HG03460 (cell line): Measurements from ENCODE around the gene ST3GAL4.
"Not testable (repeated sequence)": the region's sequence is repeated elsewhere in the genome, so short reads cannot be mapped to it uniquely, and the experiment has no call there.

Source experiments
- ATAC-seq: cut with Tn5 transposase; IDR thresholded peaks from one replicate; pipeline ENCODE4 v1.9.1; 2021; ENCODE audit not compliant: unreplicated experiment

ST3GAL4 gene

DNA sequence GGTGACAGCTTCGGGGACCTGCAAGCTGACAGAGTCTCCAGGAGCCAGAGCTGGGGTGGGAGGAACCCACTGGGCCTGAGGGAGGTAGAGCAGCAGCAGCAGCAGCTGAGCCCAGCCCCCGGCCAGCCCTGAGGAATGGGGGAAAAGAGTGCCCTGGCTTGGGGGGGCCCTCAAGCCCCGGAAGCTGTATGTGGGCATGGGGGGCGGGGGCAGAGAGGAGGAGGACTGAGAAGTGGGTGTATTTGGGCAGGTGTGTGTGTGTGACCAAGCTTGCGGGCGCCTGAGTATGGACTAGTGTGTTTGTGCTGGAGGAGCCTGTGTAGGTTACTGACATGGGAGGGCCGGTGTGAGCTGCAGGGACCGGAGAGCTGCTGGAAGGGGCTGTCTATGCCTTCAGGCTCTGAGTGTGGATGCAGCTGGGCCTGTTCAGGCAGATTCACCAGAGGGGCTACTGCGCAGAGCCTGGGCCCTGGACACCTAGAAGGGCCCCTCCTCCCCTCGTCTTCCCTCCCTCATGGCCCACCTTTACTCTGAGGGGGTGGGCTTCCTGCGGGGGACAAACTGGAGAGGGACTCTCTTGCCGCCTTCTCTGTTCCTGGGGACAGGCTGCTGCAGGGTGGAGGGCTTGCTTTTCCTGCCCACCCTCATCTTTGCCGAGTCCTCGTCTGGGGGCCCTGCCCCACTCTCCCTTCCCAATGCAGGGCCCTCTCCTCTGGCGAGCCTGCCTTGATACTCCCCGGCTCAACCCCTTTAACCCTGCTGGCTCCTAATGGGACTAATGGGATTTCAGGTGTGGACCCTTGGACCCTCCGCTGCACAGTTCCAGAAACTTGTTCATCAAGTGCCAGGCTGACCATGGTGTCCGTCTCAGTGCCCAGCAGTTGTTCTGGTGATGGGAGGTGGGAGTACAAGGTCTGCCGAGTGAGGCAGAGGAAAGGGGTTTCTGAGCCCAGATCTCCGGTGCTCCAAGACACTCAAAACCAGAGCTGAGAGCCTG, 28.2 kb downstream of the ST3GAL4 start:
- ATAC-seq: no peak

DNA sequence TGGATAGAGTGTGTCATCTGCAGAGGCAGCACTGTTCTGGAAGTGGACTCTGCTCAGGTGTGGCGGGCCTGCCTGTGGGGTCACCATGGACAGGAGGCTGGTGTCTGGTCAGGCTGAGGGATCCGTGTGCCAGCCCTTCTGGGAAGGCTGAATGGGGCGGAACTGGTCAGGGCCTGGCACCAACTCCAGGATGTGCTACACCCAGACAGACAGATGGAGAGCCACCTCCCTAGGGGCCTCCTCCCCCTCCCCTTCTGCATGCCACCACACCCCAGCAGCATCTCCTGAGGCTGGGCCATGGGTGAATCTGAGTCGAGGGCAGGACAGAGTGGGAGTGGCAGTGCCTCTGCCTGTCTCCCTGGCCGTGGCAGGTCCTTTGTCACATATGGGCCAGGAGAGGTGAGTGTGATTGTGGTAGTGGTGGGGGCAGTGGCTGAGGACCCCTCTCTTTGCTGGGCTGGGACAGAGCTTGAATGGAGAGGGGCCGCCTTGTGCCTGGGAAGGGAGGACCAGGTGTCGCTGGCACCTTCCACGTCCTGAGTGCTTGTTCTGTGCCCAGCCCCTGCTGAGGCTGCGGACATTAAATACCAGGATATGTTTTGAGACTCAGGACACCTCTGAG, 29.1 kb downstream of the ST3GAL4 start:
- ATAC-seq: no peak

DNA sequence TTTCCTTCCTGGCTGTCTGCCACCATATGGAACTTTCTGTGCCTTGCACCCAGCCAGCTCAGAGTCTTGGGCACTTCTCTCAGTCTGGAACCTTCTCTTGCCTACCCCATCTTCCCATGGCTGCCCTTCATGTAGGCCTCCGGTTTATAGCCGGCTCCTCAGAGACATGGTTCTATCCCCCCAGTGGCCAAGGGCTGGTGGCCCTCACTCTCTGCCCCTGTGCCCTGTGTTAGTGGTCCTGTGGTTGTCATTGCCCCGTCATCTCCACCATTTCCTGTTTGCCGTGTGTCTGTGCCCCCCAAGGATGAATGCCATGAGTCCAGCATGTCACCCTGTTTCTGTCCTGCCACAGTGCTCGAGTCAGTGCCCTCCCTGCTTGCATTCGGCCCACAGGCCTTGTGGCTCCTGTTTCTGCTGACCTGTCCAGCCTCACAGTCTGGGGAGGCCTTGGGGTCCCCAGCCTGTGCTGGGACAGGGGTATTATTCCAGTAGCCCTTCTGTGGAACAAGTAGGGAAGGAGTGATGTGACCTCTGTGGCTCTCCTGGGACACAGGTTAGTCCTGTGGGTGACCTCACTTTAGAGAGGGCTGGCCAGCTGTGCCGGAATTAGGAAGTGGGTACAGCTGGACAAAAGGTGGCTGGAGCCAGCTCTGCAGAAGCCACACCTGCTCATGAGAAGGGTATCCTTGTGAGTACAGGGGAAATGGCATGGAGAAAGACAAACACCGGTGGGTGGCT, 30.7 kb downstream of the ST3GAL4 start:
- ATAC-seq: no peak

DNA sequence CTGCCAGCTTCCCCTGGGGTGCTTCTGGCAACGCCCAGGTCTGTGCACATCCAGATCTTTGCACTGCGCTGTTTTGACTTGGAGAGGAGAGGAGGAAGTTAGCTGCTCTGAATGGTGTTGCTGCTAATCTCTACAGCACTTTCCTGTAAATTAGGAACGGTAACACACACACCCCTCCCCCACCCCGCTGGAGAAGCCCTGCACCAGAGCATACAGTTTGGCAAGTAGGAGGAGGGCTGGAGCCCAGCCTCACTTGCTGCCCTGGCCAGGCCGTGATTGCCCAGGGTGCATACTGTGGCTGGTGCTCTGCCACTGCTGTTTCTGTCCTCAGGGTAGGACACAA, 31.2 kb downstream of the ST3GAL4 start:
- ATAC-seq: not testable (repeated sequence)

DNA sequence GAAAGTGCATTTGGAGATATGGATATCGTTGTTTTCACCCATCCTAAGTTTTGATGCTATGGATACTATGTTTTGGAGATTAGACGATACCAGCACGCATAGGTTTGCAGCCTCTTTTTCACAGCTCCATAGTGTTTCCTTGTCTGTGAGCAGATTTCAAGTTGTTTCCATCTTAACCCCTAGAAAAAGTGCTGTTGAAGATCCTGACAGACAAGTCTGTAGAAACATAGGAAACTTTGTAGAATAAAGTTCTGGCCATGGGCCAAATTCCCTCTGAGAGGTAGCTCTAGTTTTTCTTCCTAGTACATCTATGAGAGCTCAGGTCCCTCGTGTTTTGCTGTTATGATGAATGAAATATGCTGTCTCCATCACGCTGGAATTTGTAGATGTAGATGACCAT, 32.4 kb downstream of the ST3GAL4 start:
- no peak for ATAC-seq

DNA sequence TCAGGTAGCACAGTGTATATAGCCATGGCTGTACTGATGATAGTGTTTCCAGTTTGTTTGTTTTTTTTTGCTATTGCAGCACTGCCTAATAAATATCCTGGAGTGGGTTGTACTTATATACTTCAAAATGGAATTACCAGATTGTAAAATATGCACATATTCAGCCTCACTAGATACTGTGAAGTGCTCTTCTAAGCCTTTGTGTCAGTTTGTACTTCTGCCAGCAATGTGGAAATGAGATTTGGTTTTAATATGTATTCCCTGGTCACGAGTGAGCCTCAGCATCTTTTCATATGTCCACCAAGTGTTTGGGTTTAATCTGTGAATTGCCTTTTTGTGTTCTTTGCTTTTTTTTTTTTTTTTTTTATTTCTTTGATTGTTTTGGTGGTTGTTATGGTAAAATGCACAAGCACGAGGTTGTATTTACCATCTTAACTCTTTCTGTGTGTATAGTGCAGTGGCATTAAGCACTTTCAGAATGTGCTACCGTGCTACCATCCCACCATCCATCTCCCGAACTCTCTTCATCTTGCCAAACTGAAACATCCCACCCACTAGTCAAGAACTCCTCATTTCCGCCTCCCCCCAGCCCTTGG, 34.9 kb downstream of the ST3GAL4 start:
- ATAC-seq: no peak

DNA sequence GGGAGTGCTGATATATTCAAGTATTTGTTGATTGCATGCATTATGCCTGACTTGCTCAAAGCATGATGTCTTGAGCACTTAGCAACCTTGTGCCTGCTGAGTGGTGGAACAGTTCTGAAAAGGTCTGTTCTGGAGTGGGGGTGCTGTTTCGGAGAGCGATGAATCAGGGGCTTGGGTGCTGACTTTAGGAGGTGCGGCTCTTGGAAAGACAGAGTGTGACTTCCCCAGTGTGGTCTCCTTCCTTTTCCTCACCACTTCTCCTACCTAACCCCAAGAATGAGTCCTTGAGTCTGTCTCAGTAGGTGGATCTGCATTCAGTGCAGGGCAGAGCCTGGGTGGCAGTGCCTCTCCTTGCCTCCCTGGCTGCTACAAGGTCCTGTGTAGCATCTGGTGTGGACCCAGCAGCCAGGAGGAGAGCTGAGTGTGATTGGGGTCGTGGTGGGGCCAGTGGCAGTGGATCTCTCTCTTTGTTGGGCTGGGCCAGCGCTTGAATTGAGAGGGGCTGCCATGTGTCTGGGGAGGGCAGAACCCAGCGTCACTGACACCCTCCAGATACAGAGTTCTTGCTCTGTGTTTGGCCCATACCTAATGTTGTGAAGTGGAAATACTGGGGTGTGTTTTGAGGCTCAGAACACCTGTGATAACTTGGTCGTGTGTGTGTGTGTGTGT, 35.9 kb downstream of the ST3GAL4 start:
- ATAC-seq: no peak

DNA sequence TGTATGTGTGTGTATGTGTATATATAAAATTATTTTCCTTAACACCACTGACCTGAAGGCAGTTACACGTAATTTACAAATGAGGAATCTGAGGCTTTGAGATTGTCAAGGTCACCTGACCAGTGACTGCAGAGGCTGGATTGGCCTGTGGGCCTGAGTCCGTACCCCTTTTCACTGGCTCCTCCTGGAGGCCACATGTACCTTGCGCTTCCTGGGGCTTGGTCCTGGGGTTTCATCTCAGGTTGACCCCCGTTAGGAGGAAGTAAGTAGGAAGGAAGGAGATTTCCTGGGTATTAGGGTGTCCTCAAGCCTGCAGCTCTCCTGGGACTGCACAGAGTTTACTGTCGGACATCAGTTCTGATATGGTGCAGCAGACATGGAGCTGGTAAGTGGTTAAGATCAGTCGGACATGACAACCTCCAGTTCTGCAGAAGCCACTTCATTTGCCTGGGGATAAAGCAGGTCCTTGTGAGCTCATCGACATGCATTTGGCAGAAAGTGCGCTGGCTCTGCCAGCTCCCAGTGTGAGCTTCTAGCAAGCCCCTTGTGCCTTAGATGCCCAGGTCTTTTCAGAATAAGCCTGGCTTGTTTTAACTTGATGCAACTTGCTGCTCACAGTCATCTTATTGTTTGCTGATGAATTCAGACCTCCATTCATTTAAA, 36.6 kb downstream of the ST3GAL4 start:
- ATAC-seq: peak; percentile 78

DNA sequence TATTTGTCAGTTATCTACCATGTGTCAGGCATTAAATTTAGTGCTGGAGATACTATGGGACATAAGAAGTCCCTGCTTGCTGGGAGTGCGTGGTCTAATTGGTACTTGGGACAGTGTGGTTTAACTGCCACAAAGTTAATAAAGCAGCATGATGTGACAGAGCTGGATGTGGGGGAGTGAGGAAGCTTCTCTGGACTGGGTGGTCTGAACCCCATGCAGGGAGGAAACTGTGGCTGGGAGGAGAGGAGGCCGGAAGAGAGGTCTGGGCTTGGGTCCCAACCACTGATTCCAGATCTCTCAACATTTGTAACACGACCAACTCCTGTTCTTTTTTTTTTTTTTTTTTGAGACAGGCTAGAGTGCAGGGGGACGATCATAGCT, 37.1 kb downstream of the ST3GAL4 start:
- peak; percentile 33 for ATAC-seq

DNA sequence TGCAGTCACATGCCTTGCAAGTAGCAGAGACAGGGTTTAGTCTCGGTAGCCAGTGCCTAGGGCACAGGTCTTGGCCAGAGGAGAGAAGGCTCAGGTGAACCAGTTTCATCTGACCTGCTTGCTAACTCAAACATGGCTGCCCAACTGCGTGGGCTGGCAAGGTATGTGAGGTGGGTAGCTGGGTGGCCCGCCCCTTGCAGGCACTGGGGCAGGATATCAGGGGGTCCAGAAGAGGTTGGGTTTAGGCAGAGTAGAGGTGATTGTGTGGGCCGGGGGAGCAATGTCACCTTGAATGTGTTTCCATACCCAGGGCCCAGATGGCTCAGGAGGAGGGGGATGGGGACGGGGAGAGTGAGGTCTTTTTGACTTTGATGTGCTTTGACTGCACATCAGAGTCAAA, 37.7 kb downstream of the ST3GAL4 start:
- no peak for ATAC-seq

DNA sequence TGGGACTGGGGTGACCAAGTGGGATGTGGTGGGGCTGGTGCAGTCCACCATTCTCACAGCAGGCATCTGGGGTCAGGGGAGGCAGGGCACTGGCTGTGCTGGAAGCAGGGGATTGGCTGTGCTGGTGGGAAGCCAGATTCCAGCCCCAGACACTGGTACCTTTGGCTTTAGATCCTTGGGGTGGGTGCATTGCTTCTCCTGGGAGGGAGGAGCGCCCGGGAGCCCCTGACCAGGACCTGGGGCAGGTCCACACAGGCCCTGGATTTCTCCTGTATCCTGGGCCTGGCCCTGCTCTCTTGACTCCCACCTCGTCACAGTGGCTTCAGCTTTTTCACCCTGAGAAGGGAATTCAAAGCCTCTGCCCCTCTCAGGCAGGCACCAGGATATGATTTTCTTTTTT, 38.5 kb downstream of the ST3GAL4 start:
- ATAC-seq: no peak

DNA sequence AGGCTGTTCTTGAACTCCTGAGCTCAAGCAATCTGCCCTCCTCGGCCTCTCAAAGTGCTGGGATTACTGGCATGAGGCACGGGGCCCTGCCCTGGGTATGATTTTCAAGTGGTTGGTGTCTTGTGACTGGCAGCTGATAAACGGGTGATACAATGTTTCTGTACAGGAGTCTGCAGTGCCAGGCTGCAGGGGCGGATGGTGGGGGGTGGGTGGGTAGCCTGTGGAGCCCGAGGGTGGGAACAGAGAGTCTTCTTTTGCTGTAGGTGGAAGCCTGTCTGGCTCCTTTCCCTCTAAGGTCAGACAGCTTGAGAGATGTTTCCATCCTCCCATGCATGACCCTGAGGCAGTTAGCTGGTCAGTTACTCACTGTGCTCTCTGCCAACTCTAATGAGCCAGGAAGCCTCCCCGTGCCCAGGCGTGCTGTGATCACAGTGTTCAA, 39.2 kb downstream of the ST3GAL4 start:
- not testable (repeated sequence) for ATAC-seq

DNA sequence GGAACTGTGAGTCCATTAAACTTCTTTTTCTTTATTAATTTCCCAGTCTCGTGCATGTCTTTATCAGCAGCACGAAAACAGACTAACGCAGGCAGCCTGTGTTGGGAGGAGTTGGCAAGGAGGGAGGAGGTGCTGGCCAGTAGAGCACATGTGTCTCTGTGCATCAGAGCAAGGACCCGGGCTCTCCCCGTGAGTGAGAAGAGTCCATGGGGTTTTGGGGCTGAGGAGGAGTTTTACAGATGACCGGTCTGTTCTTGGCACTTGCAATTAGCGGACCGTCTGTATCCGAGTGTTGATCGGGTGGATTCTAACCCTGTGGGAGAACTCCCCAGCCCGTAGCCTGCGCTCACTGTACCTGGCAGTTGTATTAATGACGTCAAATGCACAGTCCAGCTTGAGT, 40.3 kb downstream of the ST3GAL4 start:
- not testable (repeated sequence) for ATAC-seq

DNA sequence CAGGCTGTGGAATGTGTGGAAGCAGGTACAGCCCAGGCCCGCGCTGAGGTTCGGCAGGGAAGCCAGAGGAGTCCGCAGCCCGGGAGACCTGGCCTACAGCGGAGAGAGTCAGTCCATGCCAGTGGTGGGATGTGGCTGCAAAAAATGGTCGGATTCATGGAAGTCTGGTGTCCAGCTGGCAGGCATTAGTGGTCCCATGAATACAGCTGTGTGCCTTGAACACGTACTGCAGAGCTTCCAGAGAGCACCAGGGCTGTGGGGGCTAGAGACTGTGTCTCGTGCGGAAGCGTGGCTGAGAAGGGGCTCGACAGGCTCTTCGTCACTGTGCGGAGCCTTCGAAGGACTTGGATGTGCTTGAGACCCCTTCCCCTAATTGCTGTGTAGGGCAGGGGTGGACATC, 40.8 kb downstream of the ST3GAL4 start:
- ATAC-seq: not testable (repeated sequence)

DNA sequence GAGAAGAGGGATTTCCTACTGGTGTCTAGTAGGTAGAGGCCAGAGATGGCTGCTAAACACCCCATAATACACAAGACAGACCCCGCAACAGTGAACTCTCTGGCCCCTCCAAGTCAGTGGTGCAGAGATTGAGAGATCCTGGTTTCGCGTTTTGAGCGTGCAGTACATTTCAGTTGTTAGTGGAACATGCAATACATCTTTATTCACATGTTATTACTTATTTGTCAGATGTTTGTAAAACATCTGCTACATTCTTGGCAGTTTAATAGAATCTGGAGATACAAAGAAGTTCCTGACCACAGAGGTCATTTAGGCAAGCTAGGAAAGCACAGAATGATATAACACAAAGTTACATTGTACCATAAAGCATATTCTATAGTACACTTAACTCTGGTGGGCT, 41.5 kb downstream of the ST3GAL4 start:
- ATAC-seq: no peak

DNA sequence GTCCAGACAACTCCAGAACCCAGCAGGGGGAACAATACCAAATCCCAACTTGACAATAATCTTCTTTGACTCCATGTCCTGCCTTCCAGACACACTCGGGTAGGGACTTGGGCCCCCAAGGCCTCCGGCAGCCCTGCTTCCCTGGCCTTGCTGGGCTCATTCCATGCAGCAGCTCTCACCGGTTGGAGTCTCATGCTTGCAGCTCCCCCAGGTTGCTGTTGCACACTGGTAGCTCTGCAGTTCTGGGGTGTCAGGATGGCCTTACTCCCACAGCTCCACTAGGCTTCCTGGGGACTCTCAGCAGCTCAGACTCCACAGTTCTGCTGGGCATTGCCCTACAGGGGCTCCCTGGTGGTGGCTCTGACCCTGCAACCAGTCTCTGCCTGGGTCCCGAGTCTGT, 42.8 kb downstream of the ST3GAL4 start:
- no peak for ATAC-seq

DNA sequence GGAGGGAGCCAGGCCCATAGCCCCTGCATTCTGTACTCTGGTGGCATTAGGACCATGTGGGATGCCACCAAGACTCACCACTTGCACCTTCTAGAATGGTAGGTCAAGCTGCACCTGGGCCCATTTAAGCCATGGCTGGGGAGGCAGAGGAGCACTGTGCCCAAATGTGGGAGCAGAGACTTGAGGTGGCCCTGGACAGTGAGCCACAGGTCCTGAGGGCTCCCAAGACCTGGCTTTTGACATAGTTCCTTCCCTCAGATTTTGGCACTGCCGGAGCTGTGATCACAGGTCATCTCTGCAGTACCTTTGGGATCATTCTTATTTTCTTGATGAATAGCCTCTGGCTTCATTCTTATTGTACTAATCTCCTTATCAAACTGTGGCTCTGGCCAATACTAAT, 43.2 kb downstream of the ST3GAL4 start:
- no peak for ATAC-seq

DNA sequence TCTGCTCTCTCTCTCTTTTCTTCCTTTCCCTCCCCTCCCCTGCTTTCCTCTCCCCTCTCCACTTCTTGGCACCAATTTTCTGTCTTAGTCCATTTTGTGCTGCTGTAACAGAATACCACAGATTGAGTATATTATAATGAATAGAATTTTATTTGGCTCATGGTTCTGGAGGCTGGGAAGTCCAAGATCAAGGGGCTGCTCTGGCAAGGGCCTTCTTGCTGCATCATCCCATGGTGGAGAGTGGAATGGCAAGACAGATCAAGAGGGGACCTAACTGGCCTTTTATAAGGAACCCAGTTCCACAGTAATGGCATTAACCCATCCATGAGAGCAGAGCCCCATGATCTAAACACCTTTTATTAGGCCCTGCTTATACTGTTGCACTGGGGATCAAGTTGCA, 44.5 kb downstream of the ST3GAL4 start:
- no peak for ATAC-seq

DNA sequence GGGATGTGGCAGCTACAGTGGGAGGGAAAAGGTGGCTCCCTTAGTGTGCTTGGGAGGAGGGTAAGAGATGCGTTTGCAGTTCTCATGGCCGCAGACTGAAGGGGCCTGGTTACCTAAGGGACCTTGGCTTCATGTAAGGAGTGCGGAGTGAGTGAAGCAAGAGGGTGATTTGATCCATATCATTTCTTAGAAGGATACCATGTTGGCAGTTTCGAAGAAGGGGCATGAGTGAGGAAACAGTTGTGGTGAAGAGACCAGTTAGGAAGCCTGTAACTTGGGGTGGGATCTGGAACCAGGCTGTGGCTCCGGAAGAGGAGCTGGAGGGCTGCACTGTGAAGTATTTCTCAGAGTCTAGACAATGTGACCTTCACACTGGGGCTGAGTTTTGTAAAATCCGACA, 45.0 kb downstream of the ST3GAL4 start:
- ATAC-seq: no peak

DNA sequence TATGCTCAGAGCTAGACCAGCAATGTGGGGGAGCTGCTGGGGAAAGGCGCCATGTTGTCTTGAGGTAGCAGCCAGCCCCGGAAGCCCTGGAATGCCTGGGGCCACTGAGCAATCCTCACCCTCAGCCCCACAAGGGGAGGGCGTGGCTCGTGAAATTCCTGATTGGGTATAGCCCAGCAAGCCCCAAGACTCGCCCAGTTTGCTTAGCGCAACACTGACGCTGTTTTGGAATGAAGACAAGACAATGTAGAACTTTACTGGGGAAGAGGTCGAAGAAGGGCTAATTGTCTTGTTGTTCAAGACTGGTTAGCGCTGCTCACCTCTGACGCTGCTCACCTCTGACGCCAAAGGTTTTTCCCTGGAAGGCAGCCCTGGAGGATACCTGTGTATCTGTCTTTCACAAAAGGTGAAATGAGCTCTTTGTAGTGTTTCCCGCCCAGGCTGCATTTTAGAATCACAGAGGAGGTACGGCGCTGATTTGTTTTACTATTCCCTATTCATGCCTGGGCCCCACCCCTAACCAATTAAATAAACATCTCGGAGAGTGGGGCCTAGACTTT, 47.6 kb downstream of the ST3GAL4 start:
- ATAC-seq: no peak
